ENCODE results near the gene NLGN1. TPM values are rescaled to one million over a fixed set of nuclear protein-coding genes. Genes with fewer than 3 reads are reported as not detected.

Gene NLGN1
- total RNA-seq, 1 donor from 2014 or later: 34.8 TPM

DNA sequence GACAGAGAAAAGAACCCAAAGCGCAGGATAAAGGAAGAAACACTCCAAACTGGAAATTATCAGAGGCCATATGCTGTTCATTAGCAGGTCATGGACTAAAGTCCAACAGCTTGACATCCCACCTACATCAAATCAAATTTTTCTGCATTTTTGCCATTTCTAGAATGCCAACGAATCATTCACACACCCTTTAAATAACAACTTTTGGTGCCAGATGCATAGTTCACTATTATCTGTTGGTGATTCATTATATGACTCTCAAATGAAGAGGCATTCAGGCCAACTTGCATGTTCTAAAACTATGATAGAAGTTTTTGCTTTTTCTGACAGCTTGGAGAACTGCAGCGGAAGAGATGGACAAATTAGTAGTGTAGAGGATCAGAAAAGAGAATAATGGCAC lies 931.8 kb downstream of the NLGN1 start:
- H3K27ac Mint-ChIP-seq: no peak overlapping the region
- peaks cover 10% of the 10 kb centered on the region for H3K4me1 ChIP-seq
- H3F3A ChIP-seq (ENCODE audit: low read depth): no peaks in the 10 kb centered on the region
- no peaks in the 10 kb centered on the region for H3K9me3 ChIP-seq (ENCODE audit: low read depth)
- no peak overlapping the region for H2AFZ ChIP-seq (replicated peaks)
- no peak for DNase-seq (ENCODE audit: low spot score)
- no peak overlapping the region for H3K4me2 ChIP-seq
- TF ChIP-seq EZH2phosphoT487 (IDR thresholded peaks at IDR 0.05) (no peak), EZH2 (IDR thresholded peaks at IDR 0.05) (no peak)
- TF ChIP-seq, protein P1, sequence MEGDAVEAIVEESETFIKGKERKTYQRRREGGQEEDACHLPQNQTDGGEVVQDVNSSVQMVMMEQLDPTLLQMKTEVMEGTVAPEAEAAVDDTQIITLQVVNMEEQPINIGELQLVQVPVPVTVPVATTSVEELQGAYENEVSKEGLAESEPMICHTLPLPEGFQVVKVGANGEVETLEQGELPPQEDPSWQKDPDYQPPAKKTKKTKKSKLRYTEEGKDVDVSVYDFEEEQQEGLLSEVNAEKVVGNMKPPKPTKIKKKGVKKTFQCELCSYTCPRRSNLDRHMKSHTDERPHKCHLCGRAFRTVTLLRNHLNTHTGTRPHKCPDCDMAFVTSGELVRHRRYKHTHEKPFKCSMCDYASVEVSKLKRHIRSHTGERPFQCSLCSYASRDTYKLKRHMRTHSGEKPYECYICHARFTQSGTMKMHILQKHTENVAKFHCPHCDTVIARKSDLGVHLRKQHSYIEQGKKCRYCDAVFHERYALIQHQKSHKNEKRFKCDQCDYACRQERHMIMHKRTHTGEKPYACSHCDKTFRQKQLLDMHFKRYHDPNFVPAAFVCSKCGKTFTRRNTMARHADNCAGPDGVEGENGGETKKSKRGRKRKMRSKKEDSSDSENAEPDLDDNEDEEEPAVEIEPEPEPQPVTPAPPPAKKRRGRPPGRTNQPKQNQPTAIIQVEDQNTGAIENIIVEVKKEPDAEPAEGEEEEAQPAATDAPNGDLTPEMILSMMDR (IDR thresholded peaks at IDR 0.05): no peak
- no peak overlapping the region for H3K27ac ChIP-seq
- no peaks in the 10 kb centered on the region for H3K27me3 ChIP-seq
- no peaks in the 10 kb centered on the region for H3K36me3 Mint-ChIP-seq
- peaks cover 2% of the 10 kb centered on the region for H3K27me3 Mint-ChIP-seq (ENCODE audit: insufficient read depth, low read depth)
- no peaks in the 10 kb centered on the region for H3K79me2 ChIP-seq (ENCODE audit: low read depth)
- no peaks in the 10 kb centered on the region for H3K36me3 ChIP-seq
- no peaks in the 10 kb centered on the region for H3K9me3 Mint-ChIP-seq
- H4K20me1 ChIP-seq (ENCODE audit: low read depth): no peaks in the 10 kb centered on the region
- no peak overlapping the region for H3K9ac ChIP-seq
- H3K4me3 ChIP-seq: no peak overlapping the region
- H3K4me3 Mint-ChIP-seq: no peak overlapping the region
- peaks cover 21% of the 10 kb centered on the region for H3K4me1 Mint-ChIP-seq

DNA sequence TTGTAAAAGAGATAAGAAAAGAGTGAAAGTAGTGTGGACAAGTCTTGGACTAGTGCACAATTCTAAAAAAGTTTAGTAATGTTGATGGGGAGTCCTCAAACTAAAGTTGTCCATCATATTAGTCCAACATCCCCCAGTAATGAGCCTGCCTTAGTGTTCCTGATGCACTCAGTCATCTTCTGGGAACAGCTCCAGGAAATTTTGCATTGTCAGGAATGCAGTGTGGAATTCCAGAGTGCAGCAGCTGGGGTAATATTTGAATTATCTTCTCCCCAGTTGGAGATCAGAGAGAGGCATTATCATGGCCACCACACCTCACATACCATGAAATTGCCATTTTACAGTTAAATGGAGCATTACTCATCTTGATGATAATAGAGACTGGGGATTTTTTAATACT lies 932.8 kb downstream of the NLGN1 start:
- H3K27ac Mint-ChIP-seq: no peak overlapping the region
- TF ChIP-seq EZH2 (IDR thresholded peaks at IDR 0.05) (no peak), EZH2phosphoT487 (IDR thresholded peaks at IDR 0.05) (no peak)
- TF ChIP-seq, protein P1 (IDR thresholded peaks at IDR 0.05): no peak
- Histone ChIP-seq H3K27me3 (no peaks in the 10 kb centered on the region), H3K27ac (no peak overlapping the region), H4K20me1 (ENCODE audit: low read depth) (no peaks in the 10 kb centered on the region), H3K36me3 (no peaks in the 10 kb centered on the region), H3K79me2 (ENCODE audit: low read depth) (no peaks in the 10 kb centered on the region), H2AFZ (replicated peaks) (no peak overlapping the region), H3F3A (ENCODE audit: low read depth) (no peaks in the 10 kb centered on the region), H3K9me3 (ENCODE audit: low read depth) (no peaks in the 10 kb centered on the region), H3K4me3 (no peak overlapping the region), H3K9ac (no peak overlapping the region), H3K4me1 (peaks cover 10% of the 10 kb centered on the region), H3K4me2 (no peak overlapping the region)
- no peak overlapping the region for H3K4me3 Mint-ChIP-seq
- peaks cover 17% of the 10 kb centered on the region for H3K4me1 Mint-ChIP-seq
- peaks cover 4% of the 10 kb centered on the region for H3K27me3 Mint-ChIP-seq (ENCODE audit: insufficient read depth, low read depth)
- no peaks in the 10 kb centered on the region for H3K36me3 Mint-ChIP-seq
- no peaks in the 10 kb centered on the region for H3K9me3 Mint-ChIP-seq
- DNase-seq (ENCODE audit: low spot score): no peak

DNA sequence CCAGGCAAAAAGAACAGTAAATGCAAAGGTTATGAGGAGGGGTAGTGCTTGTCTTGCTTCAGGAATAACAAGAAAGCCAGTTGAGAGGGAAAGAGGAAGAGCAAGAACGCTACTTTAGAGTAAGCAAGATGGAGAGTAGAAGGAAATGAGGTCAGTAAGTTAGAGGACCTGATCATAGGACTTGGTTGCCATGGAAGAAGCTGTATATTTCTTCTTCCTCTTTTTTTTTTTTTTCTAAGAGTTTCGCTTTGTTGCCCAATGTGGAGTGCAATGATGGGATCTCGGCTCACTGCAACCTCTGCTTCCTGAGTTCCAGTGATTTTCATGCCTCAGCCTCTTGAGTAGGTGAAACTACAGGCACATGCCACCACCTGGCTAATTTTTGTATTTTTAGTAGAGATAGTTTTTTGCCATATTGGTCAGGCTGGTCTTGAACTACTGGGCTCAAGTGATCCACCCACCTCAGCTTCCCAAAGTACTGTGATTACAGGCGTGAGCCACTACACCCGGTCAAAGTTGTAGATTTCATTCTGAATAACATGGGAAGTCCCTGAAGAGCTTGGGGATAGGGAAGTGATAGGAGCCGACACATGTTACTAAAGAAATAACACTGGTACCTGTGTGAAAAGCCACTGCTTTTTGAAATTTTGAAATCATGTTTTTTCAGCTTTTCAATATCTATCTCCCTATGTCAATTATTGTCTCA lies 933.7 kb downstream of the NLGN1 start:
- Histone ChIP-seq H3K4me2 (no peak overlapping the region), H3K9ac (no peak overlapping the region), H3K27ac (no peak overlapping the region), H3K36me3 (no peaks in the 10 kb centered on the region), H2AFZ (replicated peaks) (no peak overlapping the region), H3F3A (ENCODE audit: low read depth) (no peaks in the 10 kb centered on the region), H3K4me3 (no peak overlapping the region), H3K9me3 (ENCODE audit: low read depth) (no peaks in the 10 kb centered on the region), H3K79me2 (ENCODE audit: low read depth) (no peaks in the 10 kb centered on the region), H4K20me1 (ENCODE audit: low read depth) (no peaks in the 10 kb centered on the region), H3K27me3 (no peaks in the 10 kb centered on the region), H3K4me1 (peaks cover 3% of the 10 kb centered on the region)
- Mint-ChIP-seq H3K27me3 (ENCODE audit: insufficient read depth, low read depth) (peaks cover 4% of the 10 kb centered on the region), H3K4me3 (no peak overlapping the region), H3K27ac (no peak overlapping the region), H3K36me3 (no peaks in the 10 kb centered on the region), H3K9me3 (no peaks in the 10 kb centered on the region), H3K4me1 (peaks cover 7% of the 10 kb centered on the region)
- DNase-seq (ENCODE audit: low spot score): no peak
- TF ChIP-seq, protein P1 (IDR thresholded peaks at IDR 0.05): no peak
- TF ChIP-seq EZH2 (IDR thresholded peaks at IDR 0.05) (no peak), EZH2phosphoT487 (IDR thresholded peaks at IDR 0.05) (no peak)
